ENCODE data around the gene RPL28.

RPL28 gene

GRCh38 chr19:55341595-55342531 is 43.9 kb upstream of the RPL28 start:
- Histone ChIP-seq H3K79me2 (ENCODE audit: low read length) (peaks cover 8% of the 10 kb centered on the region; the same call in 1 of the 2 replicates), H3K9ac (ENCODE audit: low read length) (peak overlapping the region; percentile 94; the same call in 1 of the 2 replicates), H3K27me3 (ENCODE audit: low read depth, low read length) (0 out of 2 replicates have a peak, but pooled peaks cover 4% of the 10 kb centered on the region), H2AFZ (ENCODE audit: low read depth, low read length) (no peak overlapping the region), H4K20me1 (ENCODE audit: insufficient read depth, low read length) (no peaks in the 10 kb centered on the region), H3K4me2 (ENCODE audit: low read length) (peak overlapping the region; percentile 87), H3K36me3 (replicated peaks; ENCODE audit: low read depth, low read length) (peaks cover 5% of the 10 kb centered on the region), H3K9me3 (ENCODE audit: insufficient read depth, low read length) (no peaks in the 10 kb centered on the region), H3K4me3 (ENCODE audit: low read length) (peak overlapping the region; percentile 96), H3K4me1 (ENCODE audit: low read length) (peaks cover 9% of the 10 kb centered on the region; the same call in 1 of the 2 replicates), H3K27ac (ENCODE audit: low read length) (no peak overlapping the region)
- TF ChIP-seq, protein P1, sequence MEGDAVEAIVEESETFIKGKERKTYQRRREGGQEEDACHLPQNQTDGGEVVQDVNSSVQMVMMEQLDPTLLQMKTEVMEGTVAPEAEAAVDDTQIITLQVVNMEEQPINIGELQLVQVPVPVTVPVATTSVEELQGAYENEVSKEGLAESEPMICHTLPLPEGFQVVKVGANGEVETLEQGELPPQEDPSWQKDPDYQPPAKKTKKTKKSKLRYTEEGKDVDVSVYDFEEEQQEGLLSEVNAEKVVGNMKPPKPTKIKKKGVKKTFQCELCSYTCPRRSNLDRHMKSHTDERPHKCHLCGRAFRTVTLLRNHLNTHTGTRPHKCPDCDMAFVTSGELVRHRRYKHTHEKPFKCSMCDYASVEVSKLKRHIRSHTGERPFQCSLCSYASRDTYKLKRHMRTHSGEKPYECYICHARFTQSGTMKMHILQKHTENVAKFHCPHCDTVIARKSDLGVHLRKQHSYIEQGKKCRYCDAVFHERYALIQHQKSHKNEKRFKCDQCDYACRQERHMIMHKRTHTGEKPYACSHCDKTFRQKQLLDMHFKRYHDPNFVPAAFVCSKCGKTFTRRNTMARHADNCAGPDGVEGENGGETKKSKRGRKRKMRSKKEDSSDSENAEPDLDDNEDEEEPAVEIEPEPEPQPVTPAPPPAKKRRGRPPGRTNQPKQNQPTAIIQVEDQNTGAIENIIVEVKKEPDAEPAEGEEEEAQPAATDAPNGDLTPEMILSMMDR (IDR thresholded peaks at IDR 0.05; ENCODE audit: low read depth, low read length), result no peak
- no peak for TF ChIP-seq EZH2phosphoT487 (IDR thresholded peaks at IDR 0.05; ENCODE audit: low read depth)

GRCh38 chr19:55344444-55344843 is 41.3 kb upstream of the RPL28 start:
- H3K27ac ChIP-seq (ENCODE audit: low read length), result no peak overlapping the region
- H3K36me3 ChIP-seq (replicated peaks; ENCODE audit: low read depth, low read length), result peaks cover 5% of the 10 kb centered on the region
- no peak overlapping the region for H3K9ac ChIP-seq (ENCODE audit: low read length)
- H3K4me3 ChIP-seq (ENCODE audit: low read length), result no peak overlapping the region
- no peak overlapping the region for H3K4me2 ChIP-seq (ENCODE audit: low read length)
- no peaks in the 10 kb centered on the region for H3K27me3 ChIP-seq (ENCODE audit: low read depth, low read length)
- 0 out of 2 replicates have a peak, but pooled peaks cover 2% of the 10 kb centered on the region for H4K20me1 ChIP-seq (ENCODE audit: insufficient read depth, low read length)
- TF ChIP-seq EZH2phosphoT487 (IDR thresholded peaks at IDR 0.05; ENCODE audit: low read depth), result no peak
- TF ChIP-seq, protein P1 (IDR thresholded peaks at IDR 0.05; ENCODE audit: low read depth, low read length), result no peak
- H3K79me2 ChIP-seq (ENCODE audit: low read length), result peaks cover 8% of the 10 kb centered on the region; the same call in 1 of the 2 replicates
- peaks cover 2% of the 10 kb centered on the region; the same call in 1 of the 2 replicates for H3K4me1 ChIP-seq (ENCODE audit: low read length)
- H2AFZ ChIP-seq (ENCODE audit: low read depth, low read length), result no peak overlapping the region
- no peaks in the 10 kb centered on the region for H3K9me3 ChIP-seq (ENCODE audit: insufficient read depth, low read length)

- H3K9ac ChIP-seq (ENCODE audit: low read length), result no peak overlapping the region
- H3K9me3 ChIP-seq (ENCODE audit: insufficient read depth, low read length), result no peaks in the 10 kb centered on the region
- no peak overlapping the region for H3K4me2 ChIP-seq (ENCODE audit: low read length)
- H3K4me3 ChIP-seq (ENCODE audit: low read length), result no peak overlapping the region
- no peak overlapping the region for H3K27ac ChIP-seq (ENCODE audit: low read length)
- H4K20me1 ChIP-seq (ENCODE audit: insufficient read depth, low read length), result 0 out of 2 replicates have a peak, but pooled peaks cover 2% of the 10 kb centered on the region
- H3K4me1 ChIP-seq (ENCODE audit: low read length), result peaks cover 2% of the 10 kb centered on the region; the same call in 1 of the 2 replicates
- peaks cover 6% of the 10 kb centered on the region; the same call in 1 of the 2 replicates for H3K79me2 ChIP-seq (ENCODE audit: low read length)
- no peak overlapping the region for H2AFZ ChIP-seq (ENCODE audit: low read depth, low read length)
- peaks cover 5% of the 10 kb centered on the region for H3K36me3 ChIP-seq (replicated peaks; ENCODE audit: low read depth, low read length)
- no peak for TF ChIP-seq EZH2phosphoT487 (IDR thresholded peaks at IDR 0.05; ENCODE audit: low read depth)
- TF ChIP-seq, protein P1 (IDR thresholded peaks at IDR 0.05; ENCODE audit: low read depth, low read length), result no peak
- H3K27me3 ChIP-seq (ENCODE audit: low read depth, low read length), result no peaks in the 10 kb centered on the region
Observed at GRCh38 chr19:55345101-55345817, 40.5 kb upstream of the RPL28 start.
